IMR-90 (cell line): ENCODE results near the gene DENND1C. TPM values are rescaled to one million over a fixed set of nuclear protein-coding genes. Genes with fewer than 3 reads are reported as not detected.
"Not testable (repeated sequence)": the region's sequence is repeated elsewhere in the genome, so short reads cannot be mapped to it uniquely, and the experiment has no call there.

ENCODE experiments used
- ATAC-seq: fragments of 200-7000 bp; cut with Tn5 transposase; 2 replicates; pipeline ENCODE4 v1.9.1; 2020; ENCODE audit warnings: low read depth, mild to moderate bottlenecking, moderate library complexity
- BruUV-seq: library from RNA; stranded (reverse); fragments of 400-500 nt; replicated peaks from 2 replicates; lab custom pipeline; 2021; lab: Mats Ljungman, UMichigan
- CTCF ChIA-PET: fragments of 300-600 bp; formaldehyde crosslinking; extraction: SDS; loops from one replicate; lab custom pipeline; 2021; ENCODE audit warnings: antibody characterized with exemption; lab: Yijun Ruan, JAX
- POLR2A ChIA-PET: fragments of 300-600 bp; sonication (Branson Sonifier 250); formaldehyde crosslinking; loops from one replicate; lab custom pipeline; 2022; ENCODE audit warnings: antibody characterized with exemption; ENCODE audit not compliant: unreplicated experiment; lab: Charles Lee
- DNase-seq: peaks from one replicate; pipeline ENCODE4 v3.0.0; 2013
- H2AFZ ChIP-seq: replicated peaks from 2 replicates; pipeline ENCODE3; 2013; ENCODE audit warnings: low read length, mild to moderate bottlenecking; ENCODE audit not compliant: poor library complexity
- H2AK5ac ChIP-seq: 2 replicates; pipeline ENCODE4 v1.6.1; 2013; ENCODE audit warnings: low read depth, low read length, inconsistent platforms
- H2AK9ac ChIP-seq: replicated peaks from 2 replicates; pipeline ENCODE3; 2013; ENCODE audit warnings: mild to moderate bottlenecking, low read depth, low read length, moderate library complexity; ENCODE audit not compliant: poor library complexity
- H2BK120ac ChIP-seq: 2 replicates; pipeline ENCODE4 v1.6.1; 2013; ENCODE audit warnings: low read depth, low read length, inconsistent platforms
- H2BK15ac ChIP-seq: 3 replicates; pipeline ENCODE4 v1.6.1; 2013; ENCODE audit warnings: low read depth, low read length, inconsistent platforms
- H2BK20ac ChIP-seq: 2 replicates; pipeline ENCODE4 v1.6.1; 2013; ENCODE audit warnings: low read depth, mild to moderate bottlenecking, inconsistent platforms, low read length, moderate library complexity
- H2BK5ac ChIP-seq: 2 replicates; pipeline ENCODE4 v1.6.1; 2013; ENCODE audit warnings: mild to moderate bottlenecking, low read depth, low read length, inconsistent platforms; ENCODE audit not compliant: poor library complexity, severe bottlenecking
- H3K14ac ChIP-seq: replicated peaks from 2 replicates; pipeline ENCODE4 v1.6.1; 2013; ENCODE audit warnings: low read depth, low read length, inconsistent platforms
- H3K18ac ChIP-seq: 2 replicates; pipeline ENCODE4 v1.6.1; 2013; ENCODE audit warnings: low read depth, low read length, control low read depth
- H3K23ac ChIP-seq: 2 replicates; pipeline ENCODE4 v1.6.1; 2013; ENCODE audit warnings: low read depth, low read length, inconsistent platforms
- H3K27ac ChIP-seq: 2 replicates; pipeline ENCODE4 v1.5.1; 2013; ENCODE audit warnings: mild to moderate bottlenecking, control low read depth, low read length; ENCODE audit not compliant: insufficient read depth
- H3K27me3 ChIP-seq: 2 replicates; pipeline ENCODE4 v1.6.1; 2013; ENCODE audit warnings: low read length; ENCODE audit not compliant: control insufficient read depth, insufficient read depth
- H3K36me3 ChIP-seq: 2 replicates; pipeline ENCODE4 v1.6.1; 2013; ENCODE audit warnings: low read length, mixed read lengths; ENCODE audit not compliant: control insufficient read depth, insufficient read depth
- H3K4ac ChIP-seq: 2 replicates; pipeline ENCODE4 v1.6.1; 2013; ENCODE audit warnings: low read depth, low read length, inconsistent platforms
- H3K4me1 ChIP-seq: 2 replicates; pipeline ENCODE4 v1.6.1; 2013; ENCODE audit warnings: low read length, mixed read lengths; ENCODE audit not compliant: control insufficient read depth, insufficient read depth
- H3K4me2 ChIP-seq: 2 replicates; pipeline ENCODE4 v1.6.1; 2013; ENCODE audit warnings: low read depth, mild to moderate bottlenecking, control low read depth, low read length, moderate library complexity
- H3K4me3 ChIP-seq: 2 replicates; pipeline ENCODE4 v1.5.1; 2013; ENCODE audit warnings: low read depth, mild to moderate bottlenecking, control low read depth, low read length, moderate library complexity; ENCODE audit not compliant: insufficient read depth
- H3K56ac ChIP-seq: 2 replicates; pipeline ENCODE4 v1.6.1; 2013; ENCODE audit warnings: low read length, inconsistent platforms; ENCODE audit not compliant: insufficient read depth; ENCODE audit errors: extremely low read depth
- H3K79me1 ChIP-seq, 2 experiments: 2 replicates each; pipeline ENCODE4 v1.6.1; 2013; ENCODE audit warnings: low read length in 2 of 2, inconsistent platforms in 1 of 2, low read depth in 1 of 2
- H3K9ac ChIP-seq: 2 replicates; pipeline ENCODE4 v1.6.1; 2013; ENCODE audit warnings: low read depth, low read length, control low read depth
- H3K9me1 ChIP-seq: 2 replicates; pipeline ENCODE4 v1.6.1; 2013; ENCODE audit warnings: low read length, inconsistent platforms; ENCODE audit not compliant: insufficient read depth
- H3K9me3 ChIP-seq: 2 replicates; pipeline ENCODE4 v1.6.1; 2013; ENCODE audit warnings: low read length; ENCODE audit not compliant: control insufficient read depth, insufficient read depth
- H4K20me1 ChIP-seq: 2 replicates; pipeline ENCODE4 v1.6.1; 2013; ENCODE audit warnings: low read length, inconsistent platforms; ENCODE audit not compliant: insufficient read depth
- H4K5ac ChIP-seq: 2 replicates; pipeline ENCODE4 v1.6.1; 2013; ENCODE audit warnings: mild to moderate bottlenecking, low read depth, low read length, control low read depth
- H4K8ac ChIP-seq, 2 experiments: 2 replicates each; pipeline ENCODE4 v1.6.1; 2013; ENCODE audit warnings: low read depth in 2 of 2, low read length in 2 of 2, control low read depth in 1 of 2, inconsistent platforms in 1 of 2
- H4K91ac ChIP-seq: 2 replicates; pipeline ENCODE4 v1.6.1; 2013; ENCODE audit warnings: low read depth, low read length, inconsistent platforms; ENCODE audit not compliant: insufficient read depth
- WGBS, 2 experiments: methylation state at CpG; one replicate each; pipeline versions ENCODE4 v1.1.5 to v1.1.7; 2013; ENCODE audit warnings: missing lambda C conversion rate in 2 of 2; ENCODE audit not compliant: insufficient read length in 1 of 2; ENCODE audit errors: extremely low coverage in 2 of 2; 5-methylcytosine and 5-hydroxymethylcytosine counted together
- dilution Hi-C: fragments of 300-500 bp; cut with HindIII; formaldehyde crosslinking; loops from one replicate; pipeline ENCODE4 v1.14.3; 2018; ENCODE audit warnings: low sequenced_read_pairs; ENCODE audit not compliant: unreplicated experiment
- in situ Hi-C: fragments of 300-500 bp; cut with MboI; formaldehyde crosslinking; loops from 3 replicates; pipeline ENCODE4 v1.14.3; 2019; ENCODE audit warnings: low sequenced_read_pairs, inconsistent platforms, mixed read lengths
- intact Hi-C: fragments of 100-400 bp; cut with micrococcal nuclease; formaldehyde crosslinking; loops from 2 replicates; pipeline ENCODE4 v1.10.0; 2022
- polyA plus RNA-seq, 3 experiments: library from polyadenylated mRNA; depleted of rRNA; stranded (reverse); fragments of >200 nt; gene quantifications; 2 replicates each; pipeline ENCODE4 v1.2.3, GENCODE V29; 2012; ENCODE audit warnings: low replicate concordance in 1 of 3
- total RNA-seq: library from RNA; depleted of rRNA; stranded (reverse); fragments of >200 nt; gene quantifications from 2 replicates; pipeline ENCODE4 v1.2.3, GENCODE V29; 2012

The DENND1C gene
- total and polyA plus RNA-seq, 2 of the 4 experiments (the other 2 are of a cell fraction), result not detected

GRCh38 chr19:6508028-6508771, 26.6 kb upstream of the DENND1C start:
- H3K4me1 ChIP-seq, H3K27ac ChIP-seq, H3K9me3 ChIP-seq, H4K8ac ChIP-seq, H2AFZ ChIP-seq, H3K23ac ChIP-seq, CTCF ChIA-PET, H3K14ac ChIP-seq, H3K4me3 ChIP-seq, H2BK5ac ChIP-seq, H2AK9ac ChIP-seq, dilution Hi-C loops, DNase-seq, H4K20me1 ChIP-seq, intact Hi-C loops, H3K56ac ChIP-seq, H3K79me1 ChIP-seq, H3K9ac ChIP-seq, H2BK20ac ChIP-seq, BruUV-seq, H3K9me1 ChIP-seq, H3K4ac ChIP-seq, POLR2A ChIA-PET, H2BK15ac ChIP-seq, H4K5ac ChIP-seq, H3K18ac ChIP-seq, H4K91ac ChIP-seq, H3K36me3 ChIP-seq, H2AK5ac ChIP-seq, in situ Hi-C loops, H2BK120ac ChIP-seq, H3K4me2 ChIP-seq, ATAC-seq, H3K27me3 ChIP-seq: not testable (repeated sequence)
- WGBS, 2 experiments, result no CpG with 5 or more reads among the region's 9 CpGs
